HepG2 (cell line): ENCODE results near the gene DPY19L1. TPM values are rescaled to one million over a fixed set of nuclear protein-coding genes. Genes with fewer than 3 reads are reported as not detected.

Experiments
- CREBL2 ChIP-seq: sonication (generic); formaldehyde crosslinking; IDR thresholded peaks from 2 replicates; pipeline ENCODE4 v1.8.1; 2023; ENCODE audit warnings: missing genetic modification reagents, mild to moderate bottlenecking, borderline replicate concordance
- DR1 ChIP-seq: sonication (generic); formaldehyde crosslinking; IDR thresholded peaks from 2 replicates; pipeline ENCODE4 v1.8.0; 2021; ENCODE audit warnings: mild to moderate bottlenecking, missing genetic modification reagents, inconsistent platforms
- DRAP1 ChIP-seq: IDR thresholded peaks from 2 replicates; pipeline ENCODE4 v1.6.1; 2016; ENCODE audit warnings: missing genetic modification reagents, missing compliant biosample characterization
- FOXA3 ChIP-seq: IDR thresholded peaks from 2 replicates; pipeline ENCODE4 v1.6.1; 2016; ENCODE audit warnings: missing genetic modification reagents, missing compliant biosample characterization
- FOXK1 ChIP-seq: sonication (generic); formaldehyde crosslinking; IDR thresholded peaks from 2 replicates; pipeline ENCODE4 v1.4.0; 2020; ENCODE audit warnings: low read depth, missing genetic modification reagents, borderline replicate concordance
- GTF3A ChIP-seq: sonication (generic); formaldehyde crosslinking; conservative IDR thresholded peaks from 2 replicates; pipeline ENCODE4 v1.4.0; 2020; ENCODE audit warnings: mild to moderate bottlenecking, missing genetic modification reagents
- HNRNPUL1 ChIP-seq: fragments of 200-400 bp; formaldehyde crosslinking; IDR thresholded peaks from 2 replicates; pipeline ENCODE4 v1.6.1; 2017; ENCODE audit warnings: low read depth, mild to moderate bottlenecking, low read length, moderate library complexity
- KAT8 ChIP-seq: IDR thresholded peaks from 2 replicates; pipeline ENCODE4 v1.6.1; 2016; ENCODE audit warnings: missing genetic modification reagents, missing compliant biosample characterization
- MAF1 ChIP-seq: sonication (generic); formaldehyde crosslinking; IDR thresholded peaks from 2 replicates; pipeline ENCODE4 v1.5.0; 2020; ENCODE audit warnings: missing genetic modification reagents, borderline replicate concordance
- MTF1 ChIP-seq: sonication (generic); formaldehyde crosslinking; IDR thresholded peaks from 2 replicates; pipeline ENCODE4 v1.5.0; 2020; ENCODE audit warnings: missing genetic modification reagents
- NCOA5 ChIP-seq: sonication (generic); formaldehyde crosslinking; IDR thresholded peaks from 2 replicates; pipeline ENCODE4 v1.4.0; 2020; ENCODE audit warnings: missing genetic modification reagents
- NONO ChIP-seq, 2 experiments: fragments of 450-650 bp in 1 of 2; sonication (generic) in 1 of 2; formaldehyde crosslinking in 1 of 2; IDR thresholded peaks in 1 of 2; conservative IDR thresholded peaks in 1 of 2; 2 replicates each; pipeline versions ENCODE4 v1.6.1 to v1.8.0; 2017 to 2022; ENCODE audit warnings: mild to moderate bottlenecking in 1 of 2, missing genetic modification reagents in 1 of 2, moderate library complexity in 1 of 2
- PAF1 ChIP-seq: IDR thresholded peaks from 2 replicates; pipeline ENCODE4 v1.6.1; 2016; ENCODE audit warnings: missing genetic modification reagents, missing compliant biosample characterization
- REXO4 ChIP-seq: sonication (generic); formaldehyde crosslinking; IDR thresholded peaks from 2 replicates; pipeline ENCODE4 v1.8.0; 2022; ENCODE audit warnings: missing genetic modification reagents, mild to moderate bottlenecking, borderline replicate concordance
- TEAD2 ChIP-seq: sonication (generic); formaldehyde crosslinking; IDR thresholded peaks from 2 replicates; pipeline ENCODE4 v1.9.0; 2021; ENCODE audit warnings: missing genetic modification reagents
- ZBTB1 ChIP-seq: sonication (generic); formaldehyde crosslinking; IDR thresholded peaks from 2 replicates; pipeline ENCODE4 v1.4.0; 2020; ENCODE audit warnings: missing genetic modification reagents, borderline replicate concordance
- ZNF225 ChIP-seq: sonication (generic); formaldehyde crosslinking; IDR thresholded peaks from 2 replicates; pipeline ENCODE4 v1.4.0; 2020; ENCODE audit warnings: mild to moderate bottlenecking, missing genetic modification reagents
- ZNF354B ChIP-seq: sonication (generic); formaldehyde crosslinking; IDR thresholded peaks from 2 replicates; pipeline ENCODE4 v1.8.0; 2022; ENCODE audit warnings: mild to moderate bottlenecking, missing genetic modification reagents
- ZNF547 ChIP-seq: sonication (generic); formaldehyde crosslinking; IDR thresholded peaks from 2 replicates; pipeline ENCODE4 v1.5.1; 2020; ENCODE audit warnings: mild to moderate bottlenecking, missing genetic modification reagents
- ZNF703 ChIP-seq: sonication (generic); formaldehyde crosslinking; IDR thresholded peaks from 2 replicates; pipeline ENCODE4 v1.5.1; 2020; ENCODE audit warnings: missing genetic modification reagents, mild to moderate bottlenecking, moderate library complexity, borderline replicate concordance
- ZNF850 ChIP-seq: sonication (generic); formaldehyde crosslinking; conservative IDR thresholded peaks from 2 replicates; pipeline ENCODE4 v1.9.0; 2021; ENCODE audit warnings: mild to moderate bottlenecking, missing genetic modification reagents
- ZSCAN25 ChIP-seq: sonication (generic); formaldehyde crosslinking; IDR thresholded peaks from 2 replicates; pipeline ENCODE4 v1.8.0; 2022; ENCODE audit warnings: mild to moderate bottlenecking, missing genetic modification reagents
- ZSCAN9 ChIP-seq: IDR thresholded peaks from 2 replicates; pipeline ENCODE4 v1.6.1; 2016; ENCODE audit warnings: borderline replicate concordance
- ZUFSP ChIP-seq: sonication (generic); formaldehyde crosslinking; IDR thresholded peaks from 2 replicates; pipeline ENCODE4 v1.9.0; 2021; ENCODE audit warnings: missing genetic modification reagents, mild to moderate bottlenecking, borderline replicate concordance
- polyA plus RNA-seq, 8 experiments: library from polyadenylated mRNA; depleted of rRNA in 3 of 8; stranded (reverse) in 7 of 8; unstranded in 1 of 8; fragments of >200 nt; fragmentation: Illumina TruSeq in 4 of 8; extraction: Trizol in 4 of 8; gene quantifications; 2 replicates each; pipeline versions ENCODE4 v1.2.1 to v1.2.3, GENCODE V29; 2011 to 2016; ENCODE audit warnings: low read depth in 4 of 8, missing spikeins in 1 of 8, mixed read lengths in 1 of 8; ENCODE audit not compliant: insufficient read depth in 1 of 8
- total RNA-seq, 5 experiments: library from RNA; depleted of rRNA; stranded (reverse); fragments of >200 nt; fragmentation: Illumina TruSeq; extraction: Trizol; gene quantifications; 2 replicates each; pipeline ENCODE4 v1.2.3, GENCODE V29; 2016; ENCODE audit warnings: low read depth in 1 of 5
- TF ChIP-seq, protein P1 (sequence below): sonication (generic); formaldehyde crosslinking; IDR thresholded peaks from 2 replicates; pipeline ENCODE4 v1.4.0; 2020; ENCODE audit warnings: missing genetic modification reagents
- TF ChIP-seq, protein P2 (sequence below): sonication (generic); formaldehyde crosslinking; IDR thresholded peaks from 2 replicates; pipeline ENCODE4 v1.9.0; 2021; ENCODE audit warnings: missing genetic modification reagents, borderline replicate concordance

Gene DPY19L1
- total and polyA plus RNA-seq, 2 of the 13 experiments (the other 11 are each of a cell fraction or from before 2014, with no cell fraction given): 18.9 to 32.6 TPM

GRCh38 chr7:35037526-35038341, 449 bp upstream of the DPY19L1 start (continued):
- TF ChIP-seq ZNF547 (CRISPR knock-in tag) (peak; percentile 65; the same call in 1 of the 2 replicates), ZNF354B (CRISPR knock-in tag) (0 out of 2 replicates have a peak, but pooled peaks have one; percentile 29), DRAP1 (CRISPR knock-in tag) (no peak), NONO (IDR thresholded peaks at IDR 0.05) (no peak), NONO (CRISPR knock-in tag; conservative IDR thresholded peaks at IDR 0.05) (no peak), FOXA3 (0 out of 2 replicates have a peak, but pooled peaks have one; percentile 13), ZNF703 (CRISPR knock-in tag) (no peak), CREBL2 (CRISPR knock-in tag) (no peak), MTF1 (CRISPR knock-in tag) (no peak), PAF1 (no peak), KAT8 (CRISPR knock-in tag) (peak; percentile 42; the same call in 1 of the 2 replicates), MAF1 (0 out of 2 replicates have a peak, but pooled peaks have one; percentile 47), ZSCAN25 (CRISPR knock-in tag) (no peak), ZSCAN9 (0 out of 2 replicates have a peak, but pooled peaks have one; percentile 23), REXO4 (no peak), NCOA5 (no peak), HNRNPUL1 (no peak), GTF3A (no peak), ZBTB1 (CRISPR knock-in tag) (no peak), DR1 (0 out of 2 replicates have a peak, but pooled peaks have one; percentile 29), ZNF850 (CRISPR knock-in tag) (no peak), TEAD2 (no peak), FOXK1 (CRISPR knock-in tag) (no peak), ZUFSP (no peak), ZNF225 (0 out of 2 replicates have a peak, but pooled peaks have one; percentile 20)
- TF ChIP-seq, protein P1, sequence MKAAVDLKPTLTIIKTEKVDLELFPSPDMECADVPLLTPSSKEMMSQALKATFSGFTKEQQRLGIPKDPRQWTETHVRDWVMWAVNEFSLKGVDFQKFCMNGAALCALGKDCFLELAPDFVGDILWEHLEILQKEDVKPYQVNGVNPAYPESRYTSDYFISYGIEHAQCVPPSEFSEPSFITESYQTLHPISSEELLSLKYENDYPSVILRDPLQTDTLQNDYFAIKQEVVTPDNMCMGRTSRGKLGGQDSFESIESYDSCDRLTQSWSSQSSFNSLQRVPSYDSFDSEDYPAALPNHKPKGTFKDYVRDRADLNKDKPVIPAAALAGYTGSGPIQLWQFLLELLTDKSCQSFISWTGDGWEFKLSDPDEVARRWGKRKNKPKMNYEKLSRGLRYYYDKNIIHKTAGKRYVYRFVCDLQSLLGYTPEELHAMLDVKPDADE (CRISPR knock-in tag): no peak
- TF ChIP-seq, protein P2, sequence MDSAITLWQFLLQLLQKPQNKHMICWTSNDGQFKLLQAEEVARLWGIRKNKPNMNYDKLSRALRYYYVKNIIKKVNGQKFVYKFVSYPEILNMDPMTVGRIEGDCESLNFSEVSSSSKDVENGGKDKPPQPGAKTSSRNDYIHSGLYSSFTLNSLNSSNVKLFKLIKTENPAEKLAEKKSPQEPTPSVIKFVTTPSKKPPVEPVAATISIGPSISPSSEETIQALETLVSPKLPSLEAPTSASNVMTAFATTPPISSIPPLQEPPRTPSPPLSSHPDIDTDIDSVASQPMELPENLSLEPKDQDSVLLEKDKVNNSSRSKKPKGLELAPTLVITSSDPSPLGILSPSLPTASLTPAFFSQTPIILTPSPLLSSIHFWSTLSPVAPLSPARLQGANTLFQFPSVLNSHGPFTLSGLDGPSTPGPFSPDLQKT (CRISPR knock-in tag): peak; percentile 22; the same call in 1 of the 2 replicates
